GM12874 (cell line): Measurements from ENCODE around the gene TSPAN14.
A peak's percentile ranks its signal among the peaks of the same experiment; 100 is the strongest.

Experiments used
- CTCF ChIP-seq: IDR thresholded peaks from 2 replicates; pipeline ENCODE4 v1.5.1; 2011; ENCODE audit warnings: low read depth, mild to moderate bottlenecking, control low read depth, low read length, moderate library complexity; ENCODE audit not compliant: insufficient read depth

The TSPAN14 gene

DNA sequence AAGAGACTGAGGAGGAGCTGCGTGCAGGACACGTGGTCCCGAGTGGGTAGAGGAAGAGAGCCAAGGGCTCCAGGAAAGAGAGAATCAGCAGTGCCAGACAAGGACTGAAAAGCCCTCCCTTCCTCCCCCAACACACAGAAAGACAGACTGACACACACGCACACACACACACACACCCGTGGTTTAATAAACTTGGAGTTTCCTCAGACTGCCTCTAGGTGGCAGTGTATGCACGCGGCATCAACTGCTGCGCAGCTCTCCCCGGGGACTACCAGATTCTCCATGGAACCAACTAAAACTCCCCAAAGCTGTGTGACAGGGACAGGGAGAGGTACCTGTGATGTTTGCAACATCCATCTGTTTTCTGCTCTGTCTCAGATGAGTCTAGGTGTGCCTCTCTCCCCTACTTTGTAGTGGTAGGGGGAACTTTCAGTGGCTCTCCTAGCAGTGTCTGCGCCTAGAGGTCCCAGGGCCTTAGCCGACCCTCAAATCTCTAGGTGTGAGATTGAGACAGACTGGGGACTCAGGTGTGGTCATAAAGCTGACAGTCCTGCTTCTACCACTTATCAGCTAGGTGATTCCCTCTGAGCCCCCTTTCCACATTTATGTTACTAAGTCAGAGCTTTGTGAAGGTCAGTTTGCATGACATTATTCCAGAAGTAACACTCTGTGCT is 9.3 kb upstream of the TSPAN14 start:
- peak; percentile 89 for TF ChIP-seq CTCF

DNA sequence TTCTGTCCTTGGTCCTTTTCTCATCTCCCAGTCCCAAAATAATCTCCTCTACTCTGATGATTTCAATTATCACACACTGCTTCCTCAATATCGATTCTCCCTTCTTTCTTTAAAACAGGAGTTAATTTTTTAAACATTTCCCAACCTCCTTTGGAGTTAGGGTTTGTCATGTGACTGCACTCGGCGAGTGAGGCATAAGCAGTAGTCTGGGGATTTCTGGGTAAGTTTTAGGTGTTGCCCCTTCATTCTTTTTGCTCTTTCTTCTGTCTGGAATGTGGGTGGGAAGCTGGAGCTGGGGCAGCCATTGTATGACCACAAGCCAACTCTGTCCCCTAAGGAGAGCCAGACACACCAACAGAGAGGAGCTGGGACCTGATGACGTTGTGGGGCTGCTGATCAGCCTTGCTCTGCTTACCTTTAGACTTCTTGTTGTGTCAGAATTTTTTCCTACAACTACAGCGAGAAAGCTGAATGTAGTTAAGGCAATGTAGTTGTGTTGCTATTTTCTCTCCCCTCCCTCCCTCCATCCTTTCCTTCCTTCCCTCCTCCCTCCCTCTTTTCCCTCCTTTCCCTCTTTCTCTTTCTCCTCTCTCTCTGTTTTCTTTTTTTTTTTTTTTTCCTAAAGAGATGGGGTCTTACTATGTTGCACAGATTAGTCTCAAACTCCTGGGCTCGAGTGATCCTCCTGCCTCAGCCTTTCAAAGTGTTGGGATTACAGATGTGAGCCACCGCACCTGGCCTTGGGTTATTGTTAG is 6.5 kb upstream of the TSPAN14 start:
- TF ChIP-seq CTCF = no peak

GRCh38 chr10:80448209-80448942 is 5.7 kb upstream of the TSPAN14 start:
- no peak for TF ChIP-seq CTCF

- no peak for TF ChIP-seq CTCF
Measured at GRCh38 chr10:80449520-80449919, 4.6 kb upstream of the TSPAN14 start.

DNA sequence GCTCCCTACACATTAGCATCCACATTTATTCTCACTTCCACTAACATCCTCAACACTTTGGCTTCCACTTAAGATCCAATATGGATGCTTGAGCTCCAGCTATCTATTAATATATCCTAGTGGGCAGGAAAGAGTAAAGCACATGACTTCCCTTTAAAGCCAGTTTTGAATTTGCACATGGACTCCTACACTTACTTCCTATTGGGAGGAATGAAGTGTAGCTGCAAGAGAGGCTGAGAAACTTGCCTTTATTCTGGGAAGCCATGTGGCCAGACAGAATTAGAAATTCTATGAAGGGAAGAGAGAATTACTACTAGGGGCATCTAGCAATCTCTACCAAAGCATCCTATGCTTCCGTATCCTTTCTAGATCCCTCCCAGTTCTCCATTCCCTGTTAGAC is 3.0 kb upstream of the TSPAN14 start:
- TF ChIP-seq CTCF = no peak

- TF ChIP-seq CTCF = no peak
Measured at GRCh38 chr10:80452069-80452468, 2.0 kb upstream of the TSPAN14 start.

DNA sequence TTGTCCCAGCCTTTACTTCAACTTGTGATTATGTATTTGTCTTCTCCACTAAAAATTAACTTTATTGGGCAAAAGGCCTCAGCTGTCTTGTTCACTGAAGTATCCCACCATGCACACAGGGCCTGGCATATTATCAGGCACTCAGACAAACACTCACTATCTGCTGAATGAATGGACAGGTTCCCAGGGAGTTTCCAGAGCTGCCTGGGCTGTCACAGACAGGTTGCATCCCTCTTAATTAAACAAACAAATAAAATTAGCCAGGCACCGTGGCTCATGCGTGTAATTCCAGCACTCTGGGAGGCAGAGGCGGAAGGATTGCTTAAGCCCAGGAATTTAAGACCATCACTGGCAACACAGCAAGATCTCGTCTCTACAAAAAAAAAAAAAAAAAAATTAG is 1.5 kb upstream of the TSPAN14 start:
- no peak for TF ChIP-seq CTCF
